ENCODE measurements around the gene GPR34.
"Not testable (repeated sequence)": the region's sequence is repeated elsewhere in the genome, so short reads cannot be mapped to it uniquely, and the experiment has no call there.

GPR34 gene, protein sequence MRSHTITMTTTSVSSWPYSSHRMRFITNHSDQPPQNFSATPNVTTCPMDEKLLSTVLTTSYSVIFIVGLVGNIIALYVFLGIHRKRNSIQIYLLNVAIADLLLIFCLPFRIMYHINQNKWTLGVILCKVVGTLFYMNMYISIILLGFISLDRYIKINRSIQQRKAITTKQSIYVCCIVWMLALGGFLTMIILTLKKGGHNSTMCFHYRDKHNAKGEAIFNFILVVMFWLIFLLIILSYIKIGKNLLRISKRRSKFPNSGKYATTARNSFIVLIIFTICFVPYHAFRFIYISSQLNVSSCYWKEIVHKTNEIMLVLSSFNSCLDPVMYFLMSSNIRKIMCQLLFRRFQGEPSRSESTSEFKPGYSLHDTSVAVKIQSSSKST

DNA sequence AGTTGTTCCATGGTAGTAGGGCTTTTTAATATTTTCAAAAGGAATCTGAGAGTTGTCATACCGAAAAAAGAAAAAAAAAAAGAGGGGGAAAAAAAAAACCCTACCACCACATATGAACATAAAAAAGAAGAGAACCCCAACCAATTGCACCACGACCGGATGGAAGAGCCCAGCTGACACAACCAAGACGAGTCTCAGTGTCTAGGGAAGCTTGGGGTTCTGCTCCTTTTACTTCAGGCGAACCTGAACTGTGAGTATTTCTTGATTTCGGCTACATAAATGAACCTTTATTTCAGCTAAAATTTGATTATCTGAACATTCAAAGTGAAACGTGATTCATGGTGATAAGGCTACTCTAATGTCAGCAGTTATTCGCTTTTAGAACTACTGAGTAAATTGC, at the start of gene GPR34:
Gene GPR34, plus strand, starts transcription at position 139 of the 400 bp plus-strand sequence. CDS start 6,661 bp downstream, outside the sequence.
- no peak for DNase-seq (ENCODE audit: low read depth)

DNA sequence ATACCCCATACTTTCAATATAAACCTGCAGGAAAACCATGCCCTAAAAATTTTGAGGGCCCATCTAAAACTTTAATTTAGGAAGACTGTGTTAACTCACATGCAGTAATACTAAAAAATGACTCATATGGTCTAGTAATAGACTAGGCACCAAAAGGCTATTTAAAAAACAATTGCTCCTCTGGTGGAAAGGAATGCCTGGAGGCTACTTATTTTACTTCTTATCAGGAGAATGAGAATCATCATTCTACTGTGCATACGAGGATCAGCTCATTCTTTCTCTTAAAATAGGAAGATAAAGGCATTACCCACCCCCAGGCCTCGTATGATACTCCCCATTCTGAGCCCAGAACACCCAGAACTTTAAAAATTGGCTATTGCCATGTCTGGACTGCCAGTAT, 42.6 kb upstream of the GPR34 start:
- not testable (repeated sequence) for DNase-seq (ENCODE audit: low read depth)

DNA sequence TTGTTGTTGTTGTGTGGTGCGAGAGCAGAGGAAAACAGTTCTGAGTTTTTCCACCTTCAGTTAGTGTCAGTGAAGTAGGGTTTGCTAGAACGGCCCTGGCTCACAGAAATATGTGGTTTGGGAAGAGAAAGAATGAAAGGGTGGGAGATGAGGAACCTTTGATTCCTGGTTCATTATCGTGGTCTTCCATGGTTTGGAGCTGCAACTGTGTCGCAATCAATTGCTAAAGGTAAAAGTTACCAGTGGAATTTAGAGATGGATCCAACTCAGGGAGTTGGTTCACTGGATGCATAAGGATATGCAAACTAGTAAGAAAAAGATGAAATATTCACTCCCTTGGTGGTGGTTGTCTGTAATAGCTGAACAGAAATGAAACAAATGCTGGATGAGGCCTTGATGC, 35.6 kb upstream of the GPR34 start:
- no peak for DNase-seq (ENCODE audit: low read depth)

DNA sequence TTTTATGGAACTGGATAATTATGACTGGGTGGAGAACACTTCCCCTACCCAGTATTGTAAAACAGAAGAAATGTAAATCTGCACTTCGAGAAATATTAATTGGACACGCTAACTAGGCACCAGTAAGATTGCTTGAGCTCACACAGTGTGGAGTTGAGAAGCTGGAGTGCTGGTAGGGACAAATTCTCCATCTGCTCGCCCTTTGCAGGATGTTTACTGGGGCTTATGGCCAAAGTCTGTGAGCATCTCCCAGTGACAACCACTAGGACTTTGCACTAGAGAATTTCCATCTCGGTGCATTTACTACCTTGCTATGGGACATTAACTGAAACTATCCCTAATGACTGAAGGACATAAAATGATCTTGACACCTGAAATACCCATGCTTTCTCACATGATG, 33.7 kb upstream of the GPR34 start:
- DNase-seq (ENCODE audit: low read depth) = no peak

DNA sequence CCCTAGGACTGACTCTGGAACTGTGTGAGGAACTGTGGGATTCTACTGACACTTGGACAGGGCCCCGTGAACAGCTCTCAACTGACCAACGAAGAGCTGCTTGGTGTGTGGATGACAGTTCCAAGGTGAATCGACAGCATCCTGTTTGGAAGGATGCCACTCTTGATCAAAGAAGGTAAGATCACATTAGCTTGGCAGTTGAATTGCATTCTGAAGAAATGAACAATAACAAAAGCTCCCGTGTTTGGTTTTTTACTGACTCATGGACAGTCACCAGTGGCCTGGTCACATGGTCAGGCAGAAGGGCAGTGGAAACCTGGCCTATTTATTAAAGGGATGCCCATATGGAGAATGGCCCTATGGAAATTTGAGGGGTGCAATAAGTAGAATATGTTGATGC, 33.1 kb upstream of the GPR34 start:
- DNase-seq (ENCODE audit: low read depth) = no peak

DNA sequence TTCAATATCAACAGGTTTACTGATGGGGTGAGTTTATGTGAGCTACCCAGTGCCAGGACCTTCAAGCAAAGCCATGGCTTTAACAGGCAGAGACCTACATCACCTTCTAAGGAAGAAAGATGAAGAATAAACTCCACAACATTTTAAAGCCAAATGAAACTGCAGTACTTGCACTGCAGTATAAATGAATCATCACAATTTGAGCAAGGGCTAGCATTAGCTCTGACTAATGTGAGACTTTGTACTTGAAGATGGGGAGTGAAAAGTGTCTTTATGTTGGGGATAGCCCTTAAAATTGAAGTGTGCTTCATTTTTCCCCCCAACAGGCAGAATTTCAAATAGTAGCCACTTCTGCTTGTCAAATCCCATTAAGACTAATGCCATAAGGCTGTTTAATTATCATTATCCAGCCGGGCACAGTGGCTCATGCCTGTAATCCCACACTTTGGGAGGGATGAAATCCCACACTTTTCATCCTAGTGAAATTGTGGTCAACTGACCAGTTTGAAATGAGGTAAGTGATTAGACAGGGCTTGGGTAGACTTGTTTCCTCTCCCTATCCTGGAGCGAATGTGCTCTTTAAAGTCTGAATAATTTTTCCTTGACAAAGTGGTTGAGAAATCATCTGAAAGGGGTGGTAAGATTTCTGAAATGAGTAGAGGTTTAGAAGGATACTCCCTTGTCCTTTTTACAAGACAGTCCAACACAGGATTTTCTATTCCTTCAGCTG, 27.2 kb upstream of the GPR34 start:
- DNase-seq (ENCODE audit: low read depth) = no peak

DNA sequence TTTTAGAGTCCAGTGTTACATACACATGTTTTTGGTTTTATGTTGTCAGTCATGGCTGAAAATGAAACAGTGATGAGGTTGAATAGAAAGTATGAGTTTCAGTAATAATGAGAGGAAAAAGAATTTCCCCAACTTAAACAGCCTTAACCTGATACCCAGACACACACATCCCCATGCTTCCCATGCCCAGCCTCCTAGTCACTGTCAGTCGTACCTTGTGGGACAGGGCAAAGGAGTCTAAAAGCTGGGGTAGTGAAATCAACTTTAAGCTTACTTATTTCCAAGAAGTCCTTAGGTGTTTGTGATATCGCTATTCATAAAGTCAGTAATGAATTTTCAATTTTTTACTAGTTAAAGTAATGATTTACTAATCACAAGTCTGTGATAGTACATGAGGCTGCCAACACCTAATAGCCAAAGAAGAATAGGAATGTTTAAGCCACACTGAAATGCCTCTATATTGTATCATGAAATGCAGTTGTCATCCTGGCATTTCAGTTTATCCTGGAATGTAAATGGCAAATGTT, 24.3 kb upstream of the GPR34 start:
- peak; percentile 8 for DNase-seq (ENCODE audit: low read depth)

DNA sequence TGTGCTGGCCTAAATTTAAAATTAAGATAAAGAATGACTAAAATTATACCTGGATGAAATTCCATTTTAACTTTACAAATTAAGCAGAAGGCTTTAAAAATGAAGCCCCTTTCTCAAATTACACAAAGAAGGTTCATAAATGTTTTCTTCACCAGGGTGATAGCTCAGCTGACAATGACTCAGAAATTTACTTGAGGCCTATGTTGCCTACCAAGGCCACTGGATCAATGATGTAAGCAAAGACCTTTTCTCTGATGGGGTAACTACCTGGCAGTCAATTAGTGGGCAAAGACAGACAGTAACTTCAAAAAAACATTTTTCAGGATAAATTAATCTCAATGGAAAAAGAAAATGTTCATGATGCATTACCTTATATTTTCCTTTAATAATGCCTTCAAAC, 23.9 kb upstream of the GPR34 start:
- DNase-seq (ENCODE audit: low read depth) = no peak

DNA sequence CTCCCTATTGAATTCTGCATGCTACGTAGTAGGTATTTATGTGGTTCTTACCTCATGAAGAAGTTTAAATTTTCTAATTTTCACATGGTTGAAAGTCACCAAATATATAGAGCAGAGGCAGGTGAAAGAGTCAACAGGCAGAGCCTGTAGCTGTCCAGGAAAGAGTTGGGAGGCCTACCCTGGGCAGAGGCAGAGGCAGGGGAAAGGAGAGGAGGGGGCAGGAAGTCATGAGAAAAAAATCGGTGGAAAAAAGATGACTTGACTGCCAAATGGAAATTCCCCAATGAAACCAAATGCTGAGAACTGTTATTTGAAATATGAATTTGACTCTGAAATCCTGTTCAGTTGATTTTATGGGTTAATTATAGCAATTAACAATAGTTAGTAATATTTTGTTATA, 23.1 kb upstream of the GPR34 start:
- no peak for DNase-seq (ENCODE audit: low read depth)

DNA sequence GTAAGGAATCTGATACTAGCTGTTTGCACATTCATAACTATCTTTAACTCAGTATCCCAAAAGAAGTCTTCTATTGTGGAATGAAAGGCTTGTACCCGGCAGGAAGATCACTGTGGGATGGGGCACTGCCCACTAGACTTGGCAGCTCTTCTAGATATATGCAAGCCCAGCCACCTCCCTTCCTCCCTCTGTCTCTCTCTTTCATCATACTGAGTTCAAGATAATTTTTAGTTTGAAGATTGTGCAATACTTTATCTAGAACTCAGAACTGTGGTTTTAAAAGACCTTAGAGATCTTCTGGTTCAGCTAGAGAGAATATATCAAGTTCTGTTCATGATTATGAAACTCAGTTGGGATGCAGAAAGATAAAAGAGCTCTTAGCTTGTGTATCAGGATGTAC, 22.5 kb upstream of the GPR34 start:
- no peak for DNase-seq (ENCODE audit: low read depth)

DNA sequence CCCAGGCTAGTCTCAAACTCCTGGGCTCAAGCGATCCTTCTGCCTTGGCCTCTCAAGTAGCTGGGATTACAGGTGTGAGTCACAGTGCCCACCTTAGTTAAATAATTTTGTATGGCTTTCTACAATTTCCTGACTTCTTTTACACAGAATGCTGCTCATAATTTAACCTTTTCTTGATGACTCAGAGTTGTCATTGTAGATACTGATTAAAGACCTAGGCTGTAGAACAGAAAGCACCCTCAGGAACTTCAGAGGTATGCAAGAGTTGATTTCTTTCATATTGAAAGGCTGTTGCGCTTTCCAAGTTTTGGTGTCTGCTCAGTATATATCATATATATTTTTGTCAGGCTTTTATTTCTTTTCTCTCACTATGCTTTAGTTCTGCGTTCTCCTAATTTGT, 21.1 kb upstream of the GPR34 start:
- DNase-seq (ENCODE audit: low read depth) = no peak

DNA sequence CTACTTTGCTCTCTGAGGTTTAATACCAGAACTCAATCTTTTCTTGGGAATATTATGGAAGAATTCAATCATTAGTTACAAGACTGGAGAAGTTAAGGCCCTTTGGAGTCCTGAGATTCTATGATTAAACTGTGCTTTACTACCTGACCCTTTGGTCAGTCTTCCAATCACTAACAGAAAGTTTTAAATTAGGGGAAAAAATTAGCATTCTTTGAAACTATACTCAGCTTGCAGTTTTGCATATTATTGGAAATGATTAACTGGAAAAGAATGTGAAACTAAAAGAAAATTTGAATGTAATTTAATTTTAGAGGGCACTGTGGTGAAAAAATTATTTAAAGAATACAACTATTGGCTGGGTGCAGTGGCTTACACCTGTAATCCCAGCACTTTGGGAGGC, 18.7 kb upstream of the GPR34 start:
- DNase-seq (ENCODE audit: low read depth) = no peak

DNA sequence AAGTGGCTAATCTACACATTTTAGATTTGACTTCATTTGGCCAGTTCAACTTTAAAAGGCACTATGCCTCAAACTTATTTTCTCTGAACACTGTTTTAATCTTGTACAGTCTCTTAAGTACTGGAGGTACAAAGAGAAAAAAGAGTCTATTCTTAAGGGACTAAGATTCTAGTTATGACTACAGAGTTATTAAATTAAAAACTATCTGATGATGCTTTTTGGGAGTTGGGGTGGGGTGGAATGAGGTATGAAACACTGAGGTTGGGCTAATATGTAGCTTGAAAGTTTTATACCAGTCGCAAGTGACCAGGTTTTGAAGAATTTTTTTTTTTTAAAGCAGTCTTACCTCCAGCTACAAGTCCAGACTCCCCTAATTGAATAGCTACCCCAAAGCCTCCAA, 17.7 kb upstream of the GPR34 start:
- DNase-seq (ENCODE audit: low read depth) = no peak

DNA sequence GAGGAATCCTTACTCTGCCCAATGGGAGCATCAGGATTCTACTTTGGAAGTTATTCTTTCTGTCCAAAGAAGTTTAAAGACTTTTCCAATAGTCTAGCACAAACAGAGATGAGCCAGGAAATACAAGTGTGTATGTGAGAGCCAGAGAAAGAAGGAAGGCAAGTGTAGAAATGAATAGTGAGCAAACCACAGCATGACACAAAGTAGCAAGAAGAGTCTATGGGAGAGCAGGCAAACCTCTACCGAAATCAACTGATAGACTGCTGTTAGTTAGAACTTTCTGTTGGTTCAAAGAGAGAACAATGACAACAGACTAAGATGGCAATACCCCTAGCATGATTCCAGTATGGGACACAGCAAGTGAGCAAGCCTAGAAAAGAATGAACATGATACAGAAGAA, 16.1 kb upstream of the GPR34 start:
- no peak for DNase-seq (ENCODE audit: low read depth)

DNA sequence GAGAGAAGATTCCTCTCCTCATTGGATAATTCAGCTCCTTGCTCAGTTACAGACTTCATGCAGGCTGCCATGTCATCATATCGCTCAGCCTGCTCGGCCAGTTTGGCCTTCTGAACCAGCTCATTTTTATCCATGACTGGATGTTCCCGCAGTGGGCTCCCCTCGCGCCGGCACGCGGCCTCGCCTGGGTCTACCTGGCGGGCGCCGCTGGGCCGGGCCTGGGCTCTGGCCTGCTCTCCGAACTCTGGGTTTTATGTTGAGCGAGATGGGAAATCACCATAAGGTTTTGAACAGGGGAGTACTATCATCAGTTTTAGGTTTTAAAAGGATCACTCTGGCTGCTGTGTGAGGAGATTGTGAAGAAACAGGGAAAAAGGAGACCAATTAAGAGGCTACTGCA, 12.4 kb upstream of the GPR34 start:
- DNase-seq (ENCODE audit: low read depth) = not testable (repeated sequence)

DNA sequence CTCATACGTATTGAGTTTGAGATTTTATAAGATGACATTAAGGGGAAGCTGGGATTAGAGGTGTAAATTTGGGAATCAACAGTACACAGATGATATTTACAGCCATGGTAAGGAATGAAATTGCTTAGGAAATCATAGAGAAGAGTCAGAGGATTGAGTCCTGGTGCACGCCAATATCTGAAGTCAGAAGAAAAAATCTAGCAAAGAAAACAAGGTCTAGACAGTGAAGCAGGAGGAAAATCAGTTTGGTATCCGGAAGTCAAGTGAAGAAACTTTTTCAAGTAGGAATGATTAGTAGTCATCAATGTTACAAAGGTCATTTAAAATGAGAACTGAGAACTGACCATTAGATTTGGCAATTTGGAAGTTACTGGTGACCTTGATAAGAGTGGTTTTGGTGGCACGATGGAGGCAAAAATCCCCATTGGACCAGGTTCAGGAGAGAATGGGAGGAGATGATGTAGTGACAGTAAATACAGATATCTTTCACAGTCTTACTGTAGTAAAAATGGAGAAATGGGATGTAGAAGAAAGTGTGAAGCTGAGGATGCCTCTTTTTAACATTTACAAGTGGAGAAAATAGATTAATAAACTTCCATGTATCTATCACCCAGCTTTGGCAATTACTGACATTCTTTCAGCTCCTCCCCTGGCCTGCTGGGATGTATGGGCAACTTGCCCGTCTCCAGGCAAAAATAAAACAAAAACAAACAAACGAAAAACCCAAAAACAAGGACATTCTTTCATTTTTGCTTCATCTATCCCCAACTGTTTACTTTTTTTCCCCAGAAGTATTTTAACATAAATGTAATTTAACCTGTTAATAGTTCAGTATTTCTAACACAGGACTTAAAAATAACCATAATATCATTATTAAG, 11.4 kb upstream of the GPR34 start:
- no peak for DNase-seq (ENCODE audit: low read depth)

DNA sequence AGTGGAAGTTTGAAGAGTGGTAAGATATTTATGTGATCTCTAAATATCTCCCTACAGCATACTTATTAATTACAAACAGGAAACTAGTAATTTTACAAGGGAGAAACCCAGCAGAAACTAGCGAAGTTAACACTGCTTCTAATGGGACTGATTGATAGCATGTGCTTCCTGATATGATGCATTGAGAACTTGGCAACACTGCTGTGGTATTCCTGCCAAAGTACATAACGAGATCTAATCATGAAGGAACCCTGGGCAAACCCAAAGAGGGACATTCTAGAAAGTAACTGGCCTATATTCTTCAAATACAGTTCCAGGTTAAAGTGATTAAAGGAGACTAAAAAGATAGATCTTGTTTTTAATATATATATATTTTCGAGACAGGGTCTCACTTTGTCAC, 4.6 kb upstream of the GPR34 start:
- no peak for DNase-seq (ENCODE audit: low read depth)

DNA sequence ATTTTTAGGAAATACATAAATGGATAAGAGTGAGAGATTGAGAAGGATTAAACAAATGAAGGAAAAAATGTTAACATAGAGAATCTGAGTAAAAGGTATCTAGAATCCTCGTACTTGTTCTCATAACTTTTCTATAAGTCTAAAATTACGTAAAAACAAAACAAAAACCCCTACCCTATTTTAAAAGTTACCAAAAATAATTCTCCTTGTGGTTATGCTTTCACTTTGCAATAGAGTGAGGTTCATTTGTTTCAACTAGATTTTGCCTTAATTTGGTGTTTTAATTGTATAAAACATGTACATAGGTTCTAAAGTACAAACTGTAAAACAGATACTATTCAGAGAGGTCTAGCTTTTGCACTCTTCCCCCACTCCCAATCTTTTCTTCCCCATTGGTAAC, 3.8 kb upstream of the GPR34 start:
- no peak for DNase-seq (ENCODE audit: low read depth)

DNA sequence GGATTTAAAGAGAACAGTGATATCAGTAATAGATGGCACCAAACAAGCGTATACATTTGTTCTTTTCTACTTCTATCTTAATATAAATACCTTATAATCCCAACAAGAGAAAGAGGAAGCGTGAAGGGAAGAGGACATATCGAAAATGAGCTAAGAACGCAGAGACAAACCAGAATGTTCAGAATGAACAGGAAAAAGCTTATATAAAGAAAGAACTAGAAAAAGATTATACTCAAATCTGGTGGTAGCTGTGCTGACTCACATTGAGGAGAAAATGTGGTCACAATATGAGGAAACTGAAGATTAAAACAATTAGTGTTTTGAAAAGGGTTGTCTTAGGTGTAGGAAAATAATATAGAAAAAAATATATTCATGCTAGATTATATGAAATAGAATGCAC, 2.0 kb upstream of the GPR34 start:
- DNase-seq (ENCODE audit: low read depth) = no peak

DNA sequence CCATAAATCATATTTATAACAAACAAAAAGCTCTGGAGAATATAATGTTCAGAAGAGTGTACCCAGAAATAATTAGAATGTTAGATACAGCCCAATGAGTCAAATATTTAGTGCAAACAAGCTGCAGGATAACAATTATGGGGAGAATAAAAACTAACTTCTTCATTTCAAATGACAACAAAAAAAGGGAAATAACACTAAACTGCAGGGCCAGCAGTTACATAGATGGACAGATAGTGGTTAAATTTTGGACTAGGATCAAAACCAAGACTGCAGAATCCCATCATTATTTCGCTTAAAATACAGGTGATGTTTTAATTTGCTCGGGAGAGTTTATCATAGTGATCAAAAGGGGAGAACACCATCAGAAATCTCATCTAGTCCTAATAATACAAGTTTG, 617 bp upstream of the GPR34 start:
- DNase-seq (ENCODE audit: low read depth) = no peak

DNA sequence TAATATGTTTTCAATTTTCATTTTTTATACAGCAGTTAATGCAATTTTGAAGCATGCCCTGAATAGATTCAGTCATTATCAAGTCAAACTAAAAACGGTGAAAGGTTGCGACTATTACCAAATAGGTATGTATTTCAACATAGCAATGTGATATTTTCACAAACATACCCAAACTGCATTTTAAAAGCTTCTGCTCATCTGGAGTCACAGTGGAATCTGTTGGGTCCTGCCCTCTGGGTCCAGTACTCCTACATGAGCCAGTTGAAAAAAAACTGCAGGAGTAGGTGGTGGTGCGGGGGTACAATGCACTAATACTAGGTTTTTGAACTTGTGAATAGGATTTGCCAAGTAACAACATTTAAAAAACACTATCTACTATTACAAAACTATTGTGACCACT, 938 bp downstream of the GPR34 start:
- DNase-seq (ENCODE audit: low read depth) = no peak

DNA sequence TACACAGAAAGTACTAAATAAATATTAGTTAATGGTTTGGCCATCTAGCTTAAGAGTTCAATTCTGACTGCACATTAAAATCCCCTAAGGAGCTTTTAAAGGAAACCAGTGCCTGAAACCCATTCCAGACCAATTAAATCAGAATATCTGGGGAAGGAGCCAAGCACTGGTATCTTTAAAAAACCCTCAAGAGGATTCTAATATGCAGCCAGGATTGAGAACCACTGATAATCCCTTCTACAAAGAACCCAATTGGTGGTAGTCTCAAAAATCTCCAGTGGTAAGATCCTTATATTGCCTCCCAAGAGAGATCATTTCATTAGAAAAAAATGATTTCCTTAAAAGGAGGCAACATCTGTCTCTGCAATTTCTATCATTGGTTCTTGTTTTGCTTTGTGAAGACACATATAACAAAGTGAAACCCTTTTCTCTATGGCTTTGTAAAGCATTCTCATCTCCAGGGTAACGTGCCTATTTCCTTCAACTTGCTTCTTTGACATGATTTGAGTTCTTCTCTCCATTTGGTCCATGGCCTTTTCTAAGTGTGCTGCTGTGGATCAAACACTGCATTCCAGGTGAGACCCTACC, 3.5 kb downstream of the GPR34 start:
- no peak for DNase-seq (ENCODE audit: low read depth)
